GM23338 (cell line): Measurements from ENCODE around the gene KIAA1217. TPM values are rescaled to one million over a fixed set of nuclear protein-coding genes. Genes with fewer than 3 reads are reported as not detected.

Experiments
- ATAC-seq: fragments of 200-7000 bp; cut with Tn5 transposase; 3 replicates; pipeline ENCODE4 v1.9.1; 2020
- DNase-seq: peaks from one replicate; pipeline ENCODE4 v3.0.0-alpha.2; 2015; ENCODE audit warnings: low spot score
- H2AFZ ChIP-seq: fragments of 200-600 bp; sonication (generic); 2 replicates; pipeline ENCODE4 v1.8.0; 2016; ENCODE audit warnings: antibody characterized with exemption, mild to moderate bottlenecking, moderate library complexity
- H3F3A ChIP-seq: fragments of 200-600 bp; sonication (generic); replicated peaks from 2 replicates; pipeline ENCODE4 v1.8.0; 2017; ENCODE audit warnings: antibody characterized with exemption, mixed run types, low read depth
- H3K27ac ChIP-seq: fragments of 200-600 bp; sonication (generic); 2 replicates; pipeline ENCODE4 v1.6.1; 2016; ENCODE audit warnings: low read depth
- H3K27me3 ChIP-seq: fragments of 200-600 bp; sonication (generic); 2 replicates; pipeline ENCODE4 v1.8.0; 2016; ENCODE audit warnings: mild to moderate bottlenecking, mixed run types, moderate library complexity; ENCODE audit not compliant: insufficient read depth
- H3K36me3 ChIP-seq: fragments of 200-600 bp; sonication (generic); 2 replicates; pipeline ENCODE4 v1.8.0; 2016; ENCODE audit warnings: mild to moderate bottlenecking; ENCODE audit not compliant: insufficient read depth
- H3K4me1 ChIP-seq: fragments of 200-600 bp; sonication (generic); 2 replicates; pipeline ENCODE4 v1.8.0; 2016; ENCODE audit warnings: mild to moderate bottlenecking, moderate library complexity; ENCODE audit not compliant: insufficient read depth
- H3K4me2 ChIP-seq: fragments of 200-600 bp; sonication (generic); 2 replicates; pipeline ENCODE4 v1.7.1; 2017; ENCODE audit warnings: mixed run types
- H3K4me3 ChIP-seq: fragments of 200-600 bp; sonication (generic); 2 replicates; pipeline ENCODE4 v1.6.1; 2016; ENCODE audit warnings: mixed run types
- H3K79me2 ChIP-seq: fragments of 200-600 bp; sonication (generic); replicated peaks from 2 replicates; pipeline ENCODE4 v1.8.0; 2017; ENCODE audit warnings: mild to moderate bottlenecking; ENCODE audit not compliant: insufficient read depth
- H3K9me2 ChIP-seq: fragments of 200-600 bp; sonication (generic); 2 replicates; pipeline ENCODE4 v1.8.0; 2017; ENCODE audit not compliant: insufficient read depth
- H4K20me1 ChIP-seq: fragments of 200-600 bp; sonication (generic); replicated peaks from 2 replicates; pipeline ENCODE4 v1.8.0; 2017; ENCODE audit warnings: mild to moderate bottlenecking; ENCODE audit not compliant: insufficient read depth
- H3K27ac Mint-ChIP-seq: 2 replicates; pipeline ENCODE4 v1.8.0; 2020; ENCODE audit warnings: inconsistent platforms, mild to moderate bottlenecking, moderate library complexity, mixed read lengths
- H3K27me3 Mint-ChIP-seq: 3 replicates; pipeline ENCODE4 v1.8.0; 2022; ENCODE audit warnings: low read depth, mild to moderate bottlenecking, moderate library complexity, mixed read lengths, inconsistent platforms; ENCODE audit not compliant: insufficient read depth, poor library complexity
- H3K36me3 Mint-ChIP-seq: 3 replicates; pipeline ENCODE4 v1.8.0; 2021; ENCODE audit warnings: low read depth, mild to moderate bottlenecking, inconsistent platforms, moderate library complexity, mixed read lengths
- H3K4me1 Mint-ChIP-seq: 3 replicates; pipeline ENCODE4 v1.8.0; 2020; ENCODE audit warnings: mild to moderate bottlenecking, inconsistent platforms, mixed read lengths
- H3K4me3 Mint-ChIP-seq: 3 replicates; pipeline ENCODE4 v1.8.0; 2021; ENCODE audit warnings: moderate library complexity, mild to moderate bottlenecking, inconsistent platforms, mixed read lengths
- H3K9me3 Mint-ChIP-seq: 3 replicates; pipeline ENCODE4 v1.8.0; 2020; ENCODE audit warnings: moderate library complexity, mild to moderate bottlenecking, inconsistent platforms, mixed read lengths
- CREB1 ChIP-seq: fragments of 250-450 bp; sonication (Bioruptor Pico); IDR thresholded peaks from 2 replicates; pipeline ENCODE4 v1.5.0; 2020; ENCODE audit warnings: low read depth, mild to moderate bottlenecking, moderate library complexity
- ETS1 ChIP-seq: IDR thresholded peaks from 2 replicates; pipeline ENCODE4 v1.6.1; 2016; ENCODE audit warnings: antibody characterized with exemption
- EZH2phosphoT487 ChIP-seq: fragments of 200-600 bp; sonication (generic); IDR thresholded peaks from one replicate; pipeline ENCODE4 v1.8.1; 2018; ENCODE audit warnings: antibody characterized with exemption; ENCODE audit not compliant: unreplicated experiment
- JUNB ChIP-seq: IDR thresholded peaks from one replicate; pipeline ENCODE4 v1.6.1; 2016; ENCODE audit warnings: antibody characterized with exemption; ENCODE audit not compliant: unreplicated experiment
- STAT1 ChIP-seq: IDR thresholded peaks from one replicate; pipeline ENCODE4 v1.6.1; 2016; ENCODE audit warnings: antibody characterized with exemption; ENCODE audit not compliant: unreplicated experiment
- ZNF331 ChIP-seq: fragments of 250-450 bp; sonication (Bioruptor Pico); IDR thresholded peaks from 2 replicates; pipeline ENCODE4 v1.5.0; 2020; ENCODE audit warnings: low read depth, mild to moderate bottlenecking, moderate library complexity
- polyA plus RNA-seq: library from polyadenylated mRNA; unstranded; fragments of >200 nt; fragmentation: Nextera tagmentation; extraction: Ambion mirVana; gene quantifications from 2 replicates; pipeline ENCODE4 v1.2.1, GENCODE V29; 2016
- total RNA-seq: library from RNA; depleted of rRNA; stranded (reverse); fragments of >200 nt; shearing (Covaris generic); gene quantifications from 2 replicates; pipeline ENCODE4 v1.2.3, GENCODE V29; 2014
- TF ChIP-seq, protein P1 (sequence below): fragments of 250-450 bp; sonication (Bioruptor Pico); IDR thresholded peaks from 2 replicates; pipeline ENCODE4 v1.5.0; 2020; ENCODE audit warnings: mild to moderate bottlenecking, moderate library complexity

The KIAA1217 gene
- total and polyA plus RNA-seq, 2 experiments from 2014 or later, result 6.4 to 9.1 TPM

DNA sequence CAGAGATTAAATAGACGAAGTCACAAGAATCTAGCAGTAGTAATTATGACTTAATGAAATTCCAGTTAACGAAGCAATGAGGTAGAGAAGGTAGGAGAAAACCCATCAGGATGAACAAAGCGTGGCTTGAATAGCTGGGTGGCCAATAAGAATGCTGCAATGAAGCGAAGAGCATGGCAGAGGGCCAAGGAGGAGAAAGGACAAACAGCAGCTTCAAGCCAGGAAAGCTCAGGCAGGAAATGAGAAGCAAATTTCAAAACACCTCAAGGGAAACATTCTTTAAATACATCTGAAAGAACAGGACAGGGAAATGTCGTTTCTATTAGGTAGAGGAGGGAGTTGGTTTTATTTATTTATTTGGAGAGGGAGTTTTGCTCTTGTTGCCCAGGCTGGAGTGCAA is 122.5 kb downstream of the KIAA1217 start (continued):
- TF ChIP-seq, protein P1, sequence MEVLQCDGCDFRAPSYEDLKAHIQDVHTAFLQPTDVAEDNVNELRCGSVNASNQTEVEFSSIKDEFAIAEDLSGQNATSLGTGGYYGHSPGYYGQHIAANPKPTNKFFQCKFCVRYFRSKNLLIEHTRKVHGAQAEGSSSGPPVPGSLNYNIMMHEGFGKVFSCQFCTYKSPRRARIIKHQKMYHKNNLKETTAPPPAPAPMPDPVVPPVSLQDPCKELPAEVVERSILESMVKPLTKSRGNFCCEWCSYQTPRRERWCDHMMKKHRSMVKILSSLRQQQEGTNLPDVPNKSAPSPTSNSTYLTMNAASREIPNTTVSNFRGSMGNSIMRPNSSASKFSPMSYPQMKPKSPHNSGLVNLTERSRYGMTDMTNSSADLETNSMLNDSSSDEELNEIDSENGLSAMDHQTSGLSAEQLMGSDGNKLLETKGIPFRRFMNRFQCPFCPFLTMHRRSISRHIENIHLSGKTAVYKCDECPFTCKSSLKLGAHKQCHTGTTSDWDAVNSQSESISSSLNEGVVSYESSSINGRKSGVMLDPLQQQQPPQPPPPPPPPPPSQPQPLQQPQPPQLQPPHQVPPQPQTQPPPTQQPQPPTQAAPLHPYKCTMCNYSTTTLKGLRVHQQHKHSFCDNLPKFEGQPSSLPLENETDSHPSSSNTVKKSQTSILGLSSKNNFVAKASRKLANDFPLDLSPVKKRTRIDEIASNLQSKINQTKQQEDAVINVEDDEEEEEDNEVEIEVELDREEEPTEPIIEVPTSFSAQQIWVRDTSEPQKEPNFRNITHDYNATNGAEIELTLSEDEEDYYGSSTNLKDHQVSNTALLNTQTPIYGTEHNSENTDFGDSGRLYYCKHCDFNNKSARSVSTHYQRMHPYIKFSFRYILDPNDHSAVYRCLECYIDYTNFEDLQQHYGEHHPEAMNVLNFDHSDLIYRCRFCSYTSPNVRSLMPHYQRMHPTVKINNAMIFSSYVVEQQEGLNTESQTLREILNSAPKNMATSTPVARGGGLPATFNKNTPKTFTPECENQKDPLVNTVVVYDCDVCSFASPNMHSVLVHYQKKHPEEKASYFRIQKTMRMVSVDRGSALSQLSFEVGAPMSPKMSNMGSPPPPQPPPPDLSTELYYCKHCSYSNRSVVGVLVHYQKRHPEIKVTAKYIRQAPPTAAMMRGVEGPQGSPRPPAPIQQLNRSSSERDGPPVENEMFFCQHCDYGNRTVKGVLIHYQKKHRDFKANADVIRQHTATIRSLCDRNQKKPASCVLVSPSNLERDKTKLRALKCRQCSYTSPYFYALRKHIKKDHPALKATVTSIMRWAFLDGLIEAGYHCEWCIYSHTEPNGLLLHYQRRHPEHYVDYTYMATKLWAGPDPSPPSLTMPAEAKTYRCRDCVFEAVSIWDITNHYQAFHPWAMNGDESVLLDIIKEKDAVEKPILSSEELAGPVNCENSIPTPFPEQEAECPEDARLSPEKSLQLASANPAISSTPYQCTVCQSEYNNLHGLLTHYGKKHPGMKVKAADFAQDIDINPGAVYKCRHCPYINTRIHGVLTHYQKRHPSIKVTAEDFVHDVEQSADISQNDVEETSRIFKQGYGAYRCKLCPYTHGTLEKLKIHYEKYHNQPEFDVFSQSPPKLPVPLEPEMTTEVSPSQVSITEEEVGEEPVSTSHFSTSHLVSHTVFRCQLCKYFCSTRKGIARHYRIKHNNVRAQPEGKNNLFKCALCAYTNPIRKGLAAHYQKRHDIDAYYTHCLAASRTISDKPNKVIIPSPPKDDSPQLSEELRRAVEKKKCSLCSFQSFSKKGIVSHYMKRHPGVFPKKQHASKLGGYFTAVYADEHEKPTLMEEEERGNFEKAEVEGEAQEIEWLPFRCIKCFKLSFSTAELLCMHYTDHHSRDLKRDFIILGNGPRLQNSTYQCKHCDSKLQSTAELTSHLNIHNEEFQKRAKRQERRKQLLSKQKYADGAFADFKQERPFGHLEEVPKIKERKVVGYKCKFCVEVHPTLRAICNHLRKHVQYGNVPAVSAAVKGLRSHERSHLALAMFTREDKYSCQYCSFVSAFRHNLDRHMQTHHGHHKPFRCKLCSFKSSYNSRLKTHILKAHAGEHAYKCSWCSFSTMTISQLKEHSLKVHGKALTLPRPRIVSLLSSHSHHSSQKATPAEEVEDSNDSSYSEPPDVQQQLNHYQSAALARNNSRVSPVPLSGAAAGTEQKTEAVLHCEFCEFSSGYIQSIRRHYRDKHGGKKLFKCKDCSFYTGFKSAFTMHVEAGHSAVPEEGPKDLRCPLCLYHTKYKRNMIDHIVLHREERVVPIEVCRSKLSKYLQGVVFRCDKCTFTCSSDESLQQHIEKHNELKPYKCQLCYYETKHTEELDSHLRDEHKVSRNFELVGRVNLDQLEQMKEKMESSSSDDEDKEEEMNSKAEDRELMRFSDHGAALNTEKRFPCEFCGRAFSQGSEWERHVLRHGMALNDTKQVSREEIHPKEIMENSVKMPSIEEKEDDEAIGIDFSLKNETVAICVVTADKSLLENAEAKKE (CRISPR knock-in tag), result no peak
- TF ChIP-seq ETS1, result no peak
- no peak for TF ChIP-seq STAT1
- no peak for TF ChIP-seq JUNB
- no peak for TF ChIP-seq EZH2phosphoT487

DNA sequence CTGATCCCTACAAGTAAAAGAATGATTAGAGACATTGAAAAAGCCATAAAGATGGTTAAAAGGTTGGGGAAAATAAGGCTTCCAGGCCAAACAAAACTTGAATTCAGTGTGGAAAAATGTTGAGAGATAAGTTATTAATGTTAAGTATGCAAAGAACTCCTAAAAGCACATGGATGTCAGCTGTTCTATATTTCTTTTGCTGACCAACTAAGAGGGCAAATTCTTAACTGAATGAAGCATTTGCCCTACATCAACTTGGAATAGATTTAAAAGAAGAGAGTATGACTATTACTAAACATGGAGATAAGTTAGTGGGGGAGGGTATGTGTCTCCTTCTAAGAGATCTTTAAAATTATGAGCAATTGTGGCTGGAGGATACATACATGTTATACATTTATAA is 124.8 kb downstream of the KIAA1217 start:
- DNase-seq, result no peak
- Histone ChIP-seq H4K20me1 (no peaks in the 10 kb centered on the region), H2AFZ (no peak overlapping the region), H3K79me2 (no peaks in the 10 kb centered on the region), H3F3A (no peaks in the 10 kb centered on the region), H3K4me3 (no peak overlapping the region), H3K4me1 (no peaks in the 10 kb centered on the region), H3K27me3 (no peaks in the 10 kb centered on the region), H3K36me3 (no peaks in the 10 kb centered on the region), H3K9me2 (no peaks in the 10 kb centered on the region), H3K4me2 (no peak overlapping the region), H3K27ac (no peak overlapping the region)
- Mint-ChIP-seq H3K36me3 (no peaks in the 10 kb centered on the region), H3K4me3 (no peak overlapping the region), H3K9me3 (no peaks in the 10 kb centered on the region), H3K4me1 (peaks cover 5% of the 10 kb centered on the region), H3K27me3 (no peaks in the 10 kb centered on the region), H3K27ac (no peak overlapping the region)
- ATAC-seq, result no peak
- TF ChIP-seq, protein P1 (CRISPR knock-in tag), result no peak
- TF ChIP-seq ZNF331 (no peak), CREB1 (CRISPR knock-in tag) (no peak)
